Measurements from ENCODE around the gene THBS4. TPM values are rescaled to one million over a fixed set of nuclear protein-coding genes. Genes with fewer than 3 reads are reported as not detected.

THBS4 gene
- total RNA-seq, 1 experiment from 2014 or later: 11.8 TPM

- H3K36me3 Mint-ChIP-seq: no peaks in the 10 kb centered on the region
- POLR2A ChIA-PET: no interaction called here
- no peaks in the 10 kb centered on the region for H3K9me3 Mint-ChIP-seq
- H3K4me3 Mint-ChIP-seq: no peak overlapping the region
- H3K4me1 Mint-ChIP-seq: peaks cover 16% of the 10 kb centered on the region
- no peak overlapping the region for H3K27ac Mint-ChIP-seq
- CTCF ChIA-PET: interaction anchor here (1.0 kb wide), 1 partner anchor 13 kb away, joined by 3 read pairs; no protein-coding TSS in a partner anchor
- peak; percentile 29; the same call in 1 of the 2 replicates for ATAC-seq
- no peak for TF ChIP-seq SMAD4 (CRISPR knock-in tag; IDR thresholded peaks at IDR 0.05)
- no peak for TF ChIP-seq ZNF423 (CRISPR knock-in tag; IDR thresholded peaks at IDR 0.05)
- no peak for TF ChIP-seq RELA (CRISPR knock-in tag; IDR thresholded peaks at IDR 0.05; ENCODE audit: borderline replicate concordance)
- TF ChIP-seq ZMAT4 (CRISPR knock-in tag; IDR thresholded peaks at IDR 0.05): no peak
- TF ChIP-seq NR1H2 (CRISPR knock-in tag; IDR thresholded peaks at IDR 0.05): no peak
- DNase-seq (ENCODE audit: low spot score): no peak
- H3K27me3 Mint-ChIP-seq (ENCODE audit: low read depth): no peaks in the 10 kb centered on the region
Observed at GRCh38 chr5:80069251-80069800, 34.2 kb downstream of the THBS4 start.

- Mint-ChIP-seq H3K9me3 (no peaks in the 10 kb centered on the region), H3K4me1 (peaks cover 11% of the 10 kb centered on the region), H3K27ac (no peak overlapping the region), H3K36me3 (no peaks in the 10 kb centered on the region), H3K27me3 (ENCODE audit: low read depth) (no peaks in the 10 kb centered on the region), H3K4me3 (no peak overlapping the region)
- DNase-seq (ENCODE audit: low spot score) (no peak), ATAC-seq (peak; percentile 83)
- CTCF ChIA-PET: interaction anchor here (1.0 kb wide), 1 partner anchor 14 kb away, joined by 3 read pairs; no protein-coding TSS in a partner anchor
- POLR2A ChIA-PET: no interaction called here
- TF ChIP-seq GABPB1 (CRISPR knock-in tag; IDR thresholded peaks at IDR 0.05) (no peak), SMAD3 (CRISPR knock-in tag; IDR thresholded peaks at IDR 0.05; ENCODE audit: borderline replicate concordance) (no peak), RELA (CRISPR knock-in tag; IDR thresholded peaks at IDR 0.05; ENCODE audit: borderline replicate concordance) (no peak), IRF2 (CRISPR knock-in tag; IDR thresholded peaks at IDR 0.05; ENCODE audit: borderline replicate concordance, low read depth) (no peak), IRF1 (CRISPR knock-in tag; IDR thresholded peaks at IDR 0.05) (no peak), OVOL2 (CRISPR knock-in tag; IDR thresholded peaks at IDR 0.05; ENCODE audit: borderline replicate concordance) (no peak), TEAD4 (CRISPR knock-in tag; IDR thresholded peaks at IDR 0.05) (no peak)
Observed at GRCh38 chr5:80069918-80070318, 34.8 kb downstream of the THBS4 start.

- ChIA-PET CTCF (interaction anchor here (1.0 kb wide), 1 partner anchor 15 kb away, joined by 3 read pairs; no protein-coding TSS in a partner anchor), POLR2A (no interaction called here)
- TF ChIP-seq ZNF423 (CRISPR knock-in tag; IDR thresholded peaks at IDR 0.05) (no peak), ZNF512 (CRISPR knock-in tag; IDR thresholded peaks at IDR 0.05; ENCODE audit: borderline replicate concordance) (no peak), NFYB (CRISPR knock-in tag; conservative IDR thresholded peaks at IDR 0.05; ENCODE audit: low read depth) (no peak), FOXJ3 (CRISPR knock-in tag; IDR thresholded peaks at IDR 0.05; ENCODE audit: borderline replicate concordance) (no peak), TP53 (CRISPR knock-in tag; IDR thresholded peaks at IDR 0.05) (no peak), NFATC4 (CRISPR knock-in tag; IDR thresholded peaks at IDR 0.05) (no peak), FOXK1 (CRISPR knock-in tag; IDR thresholded peaks at IDR 0.05) (no peak), PREB (CRISPR knock-in tag; IDR thresholded peaks at IDR 0.05; ENCODE audit: borderline replicate concordance) (no peak), SMAD4 (CRISPR knock-in tag; IDR thresholded peaks at IDR 0.05) (no peak), CTCF (IDR thresholded peaks at IDR 0.05) (no peak)
- Mint-ChIP-seq H3K4me1 (peaks cover 6% of the 10 kb centered on the region; the same call in 1 of the 2 replicates), H3K27me3 (ENCODE audit: low read depth) (no peaks in the 10 kb centered on the region), H3K27ac (no peak overlapping the region), H3K36me3 (no peaks in the 10 kb centered on the region), H3K4me3 (no peak overlapping the region), H3K9me3 (no peaks in the 10 kb centered on the region)
- no peak for DNase-seq (ENCODE audit: low spot score)
- ATAC-seq: no peak
Observed at GRCh38 chr5:80070338-80071056, 35.3 kb downstream of the THBS4 start.
